Ramos (cell line): ENCODE data around the gene DROSHA.

Experiments
- in situ Hi-C: fragments of 300-500 bp; cut with MboI; formaldehyde crosslinking; loops from one replicate; pipeline ENCODE4 v1.14.3; 2022; ENCODE audit warnings: low sequenced_read_pairs; ENCODE audit not compliant: unreplicated experiment

DROSHA gene

DNA sequence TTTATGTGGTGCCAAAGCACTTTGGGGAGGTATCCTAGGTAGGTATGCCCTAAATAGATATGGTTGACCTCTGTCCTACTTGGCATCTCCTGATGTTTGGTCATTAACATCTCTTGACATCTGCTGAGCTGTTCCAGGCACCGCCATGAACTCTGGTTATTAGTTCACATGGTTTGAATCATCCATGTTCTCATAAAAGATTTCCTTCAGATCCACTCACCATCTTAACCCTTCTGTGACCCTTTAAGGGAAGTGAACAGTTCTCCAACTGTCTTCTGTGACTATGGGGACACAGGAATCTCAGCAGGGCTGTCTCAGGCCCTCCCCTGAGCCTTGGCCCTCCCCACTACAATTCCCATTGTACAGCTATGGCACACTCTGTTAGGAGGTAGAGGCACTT, 170.7 kb downstream of the DROSHA start:
- in situ Hi-C loops = no loop called here

DNA sequence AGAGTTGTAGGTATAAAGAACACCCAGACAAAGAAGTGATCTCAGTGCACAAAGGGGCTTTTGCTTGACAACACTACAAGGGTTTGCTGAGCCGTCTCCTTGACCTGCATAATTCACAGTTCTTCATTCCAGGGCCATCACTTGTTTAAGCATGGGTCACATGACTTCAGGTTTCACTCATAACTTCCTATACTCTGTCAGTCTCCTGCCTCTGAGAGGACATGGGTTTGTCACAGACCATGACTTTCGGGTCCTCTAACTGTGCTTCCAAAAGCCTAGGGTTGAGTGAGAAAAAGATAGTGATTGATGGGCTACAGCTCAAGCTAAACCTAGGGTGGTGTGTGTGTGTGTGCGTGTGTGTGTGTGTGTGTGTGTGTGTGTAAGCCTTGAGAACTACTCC, 172.1 kb downstream of the DROSHA start:
- in situ Hi-C loops = no loop called here

DNA sequence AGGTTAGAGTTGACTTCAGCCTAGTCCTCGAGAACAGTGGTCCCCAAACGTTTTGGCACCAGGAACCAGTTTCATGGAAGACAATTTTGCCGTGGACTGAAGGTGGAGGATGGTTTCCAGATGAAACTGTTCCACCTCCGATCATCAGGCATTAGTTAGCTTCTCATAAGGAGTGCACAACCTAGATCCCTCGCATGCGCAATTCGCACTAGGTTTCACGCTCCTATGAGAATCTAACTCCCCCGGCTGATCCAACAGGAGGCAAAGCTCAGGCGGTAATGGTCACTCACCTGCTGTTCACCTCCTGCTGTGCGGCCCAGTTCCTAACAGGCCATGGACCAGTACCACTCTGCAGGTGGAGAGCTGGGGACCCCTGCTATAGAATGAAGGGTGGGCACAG, 174.9 kb downstream of the DROSHA start:
- in situ Hi-C loops = no loop called here

DNA sequence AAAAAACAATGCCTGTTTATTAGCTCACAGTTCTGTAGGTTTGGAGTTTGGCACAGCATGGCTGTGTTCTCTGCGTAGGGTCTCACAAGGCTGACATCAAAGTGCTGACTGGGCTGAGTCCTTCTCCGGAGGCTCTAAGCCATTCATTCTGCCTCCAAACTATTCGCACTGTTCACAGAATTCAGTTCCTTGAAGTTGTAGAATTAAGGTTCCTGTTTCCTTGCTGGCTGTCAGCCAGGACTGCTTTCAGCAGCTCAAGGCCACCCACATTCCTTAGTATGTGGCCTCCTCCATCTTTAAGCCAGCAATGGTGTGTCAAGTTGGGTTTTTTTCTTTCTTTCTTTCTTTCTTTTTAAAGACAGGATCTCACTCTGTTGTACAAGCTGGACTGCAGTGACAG, 176.6 kb downstream of the DROSHA start:
- in situ Hi-C loops = no loop called here
